Smooth muscle cell (in vitro differentiated cells): Measurements from ENCODE around the gene UBE2R2. TPM values are rescaled to one million over a fixed set of nuclear protein-coding genes. Genes with fewer than 3 reads are reported as not detected.
A peak's percentile ranks its signal among the peaks of the same experiment; 100 is the strongest.

ENCODE experiments used
- DNase-seq: peaks from one replicate; lab custom pipeline; 2025; ENCODE audit not compliant: unreplicated experiment; lab: John Stamatoyannopoulos, UW
- H2AFZ ChIP-seq: fragments of 200-600 bp; sonication (generic); 2 replicates; pipeline ENCODE4 v1.6.0; 2016; ENCODE audit warnings: antibody characterized with exemption, low read depth, mild to moderate bottlenecking
- H3F3A ChIP-seq: fragments of 200-600 bp; sonication (generic); 2 replicates; pipeline ENCODE4 v1.6.0; 2017; ENCODE audit warnings: antibody characterized with exemption, low read depth
- H3K27ac ChIP-seq: fragments of 200-600 bp; sonication (generic); 2 replicates; pipeline ENCODE4 v1.5.1; 2016; ENCODE audit warnings: low read depth, mild to moderate bottlenecking
- H3K27me3 ChIP-seq: fragments of 200-600 bp; sonication (generic); 2 replicates; pipeline ENCODE4 v1.6.1; 2016; ENCODE audit warnings: low read depth, mild to moderate bottlenecking
- H3K36me3 ChIP-seq: fragments of 200-600 bp; sonication (generic); 2 replicates; pipeline ENCODE4 v1.5.1; 2016; ENCODE audit warnings: low read depth
- H3K4me1 ChIP-seq: fragments of 200-600 bp; sonication (generic); 2 replicates; pipeline ENCODE4 v1.5.1; 2016; ENCODE audit warnings: low read depth
- H3K4me2 ChIP-seq: fragments of 200-600 bp; sonication (generic); 2 replicates; pipeline ENCODE4 v1.6.0; 2016; ENCODE audit warnings: mild to moderate bottlenecking
- H3K4me3 ChIP-seq: fragments of 200-600 bp; sonication (generic); 2 replicates; pipeline ENCODE4 v1.5.1; 2016; ENCODE audit warnings: mild to moderate bottlenecking
- H3K79me2 ChIP-seq: fragments of 200-600 bp; sonication (generic); 2 replicates; pipeline ENCODE4 v1.6.0; 2016; ENCODE audit warnings: low read depth, mild to moderate bottlenecking
- H3K9ac ChIP-seq: fragments of 200-600 bp; sonication (generic); 2 replicates; pipeline ENCODE4 v1.6.0; 2016; ENCODE audit warnings: low read depth
- H3K9me3 ChIP-seq: fragments of 200-600 bp; sonication (generic); replicated peaks from 2 replicates; pipeline ENCODE4 v1.5.1; 2016; ENCODE audit warnings: low read depth
- H4K20me1 ChIP-seq: fragments of 200-600 bp; sonication (generic); 2 replicates; pipeline ENCODE4 v1.6.0; 2016; ENCODE audit warnings: low read depth
- WGBS: methylation state at CpG from one replicate; pipeline ENCODE4 v1.1.7; 2016; ENCODE audit warnings: low lambda C conversion rate; 5-methylcytosine and 5-hydroxymethylcytosine counted together
- polyA plus RNA-seq: library from polyadenylated mRNA; unstranded; fragments of >200 nt; fragmentation: Nextera tagmentation; extraction: Ambion mirVana; gene quantifications from 2 replicates; pipeline ENCODE4 v1.2.1, GENCODE V29; 2016
- total RNA-seq: library from RNA; depleted of rRNA; stranded (reverse); fragments of >200 nt; gene quantifications from 2 replicates; pipeline ENCODE4 v1.2.3, GENCODE V29; 2014
- TF ChIP-seq, protein P1 (sequence below): fragments of 200-600 bp; sonication (generic); IDR thresholded peaks from 2 replicates; pipeline ENCODE4 v1.5.1; 2017; ENCODE audit warnings: borderline replicate concordance, mild to moderate bottlenecking, antibody characterized with exemption; ENCODE audit not compliant: insufficient read depth, poor library complexity, severe bottlenecking

The UBE2R2 gene
- total and polyA plus RNA-seq, 2 experiments from 2014 or later, result 43.2 to 43.5 TPM

DNA sequence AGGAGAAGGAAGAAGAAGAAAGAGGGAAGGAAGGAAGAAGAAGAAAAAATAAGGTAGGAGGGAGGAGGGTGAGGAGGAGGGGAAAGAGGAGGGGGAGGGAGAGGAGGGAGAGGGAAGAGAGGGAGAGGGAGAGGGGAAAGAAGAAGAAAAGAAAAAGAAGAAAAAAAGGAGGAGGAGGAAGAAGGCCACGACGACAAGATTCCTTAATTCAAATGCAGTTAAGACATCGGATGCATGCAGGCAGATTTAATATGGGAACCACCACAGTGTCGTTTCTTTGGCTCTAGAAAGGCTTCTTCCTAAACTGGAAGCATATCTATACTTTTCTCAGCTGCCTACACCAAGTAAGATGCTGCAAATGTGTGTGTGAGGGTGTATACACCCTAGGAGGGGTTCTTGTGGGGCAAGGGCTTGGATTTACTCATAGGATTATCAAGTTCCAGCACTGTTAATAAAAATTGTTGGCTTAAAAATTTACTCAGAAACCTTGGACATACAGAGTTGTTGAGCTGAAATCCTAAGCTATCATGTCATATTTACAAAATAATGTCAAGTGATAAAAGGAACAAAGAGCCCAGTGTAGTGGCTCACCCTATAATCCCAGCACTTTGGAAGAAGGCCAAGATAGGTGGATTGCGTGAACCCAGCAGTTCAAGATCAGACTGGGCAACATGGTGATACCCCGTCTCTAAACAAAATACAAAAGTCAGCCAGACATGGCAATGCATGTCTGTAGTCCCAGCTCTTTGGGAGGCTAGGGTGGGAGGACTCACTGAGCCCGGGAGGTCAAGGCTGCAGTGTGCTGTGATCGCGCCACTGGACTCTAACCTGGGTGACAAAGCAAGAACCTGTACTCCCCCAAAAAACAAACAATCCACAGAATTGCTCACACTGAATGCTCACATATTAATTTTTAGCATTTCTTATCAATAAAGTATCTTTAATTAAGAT is 123.2 kb downstream of the UBE2R2 start:
- Histone ChIP-seq H3K9me3 (no peaks in the 10 kb centered on the region), H3K36me3 (no peaks in the 10 kb centered on the region), H4K20me1 (peaks cover 7% of the 10 kb centered on the region), H3K9ac (no peak overlapping the region), H3K4me3 (no peak overlapping the region), H3K27me3 (no peaks in the 10 kb centered on the region), H3K4me1 (no peaks in the 10 kb centered on the region), H2AFZ (no peak overlapping the region), H3K4me2 (no peak overlapping the region), H3F3A (peaks cover 12% of the 10 kb centered on the region), H3K79me2 (peaks cover 8% of the 10 kb centered on the region), H3K27ac (no peak overlapping the region)
- 89% methylated on average over 9 of the region's 9 CpGs for WGBS
- TF ChIP-seq, protein P1, sequence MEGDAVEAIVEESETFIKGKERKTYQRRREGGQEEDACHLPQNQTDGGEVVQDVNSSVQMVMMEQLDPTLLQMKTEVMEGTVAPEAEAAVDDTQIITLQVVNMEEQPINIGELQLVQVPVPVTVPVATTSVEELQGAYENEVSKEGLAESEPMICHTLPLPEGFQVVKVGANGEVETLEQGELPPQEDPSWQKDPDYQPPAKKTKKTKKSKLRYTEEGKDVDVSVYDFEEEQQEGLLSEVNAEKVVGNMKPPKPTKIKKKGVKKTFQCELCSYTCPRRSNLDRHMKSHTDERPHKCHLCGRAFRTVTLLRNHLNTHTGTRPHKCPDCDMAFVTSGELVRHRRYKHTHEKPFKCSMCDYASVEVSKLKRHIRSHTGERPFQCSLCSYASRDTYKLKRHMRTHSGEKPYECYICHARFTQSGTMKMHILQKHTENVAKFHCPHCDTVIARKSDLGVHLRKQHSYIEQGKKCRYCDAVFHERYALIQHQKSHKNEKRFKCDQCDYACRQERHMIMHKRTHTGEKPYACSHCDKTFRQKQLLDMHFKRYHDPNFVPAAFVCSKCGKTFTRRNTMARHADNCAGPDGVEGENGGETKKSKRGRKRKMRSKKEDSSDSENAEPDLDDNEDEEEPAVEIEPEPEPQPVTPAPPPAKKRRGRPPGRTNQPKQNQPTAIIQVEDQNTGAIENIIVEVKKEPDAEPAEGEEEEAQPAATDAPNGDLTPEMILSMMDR, result no peak
- DNase-seq, result no peak

DNA sequence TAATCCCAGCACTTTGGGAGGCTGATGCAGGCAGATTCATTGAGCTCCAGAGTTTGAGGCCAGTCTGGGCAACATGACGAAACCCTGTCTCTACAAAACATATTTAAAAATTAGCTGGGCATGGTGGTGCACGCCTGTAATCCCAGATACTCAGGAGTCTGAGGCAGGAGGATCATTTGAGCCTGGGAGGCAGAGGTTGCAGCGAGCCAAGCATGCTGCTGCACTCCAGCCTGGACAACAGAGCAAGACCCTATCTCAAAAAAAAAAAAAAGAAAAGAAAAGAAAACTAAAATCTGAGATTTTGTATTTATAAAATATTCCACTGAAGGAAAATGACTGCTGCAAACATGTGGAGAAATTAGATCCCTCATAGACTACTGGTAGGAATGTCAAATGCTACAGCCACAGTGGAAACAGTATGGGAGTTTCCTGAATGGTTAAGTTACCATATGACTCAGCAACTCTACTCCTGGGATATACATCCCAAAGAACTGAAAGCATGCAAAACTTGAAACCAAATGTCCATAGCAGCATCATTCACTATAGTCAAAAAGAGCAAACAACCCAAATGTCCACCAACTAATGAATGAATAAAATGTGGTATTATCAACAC is 125.6 kb downstream of the UBE2R2 start:
- TF ChIP-seq, protein P1, result peak; percentile 53
- peak overlapping the region; percentile 56 for H3K27ac ChIP-seq
- H3K4me3 ChIP-seq, result no peak overlapping the region
- H3K4me1 ChIP-seq, result no peaks in the 10 kb centered on the region
- no peak overlapping the region for H2AFZ ChIP-seq
- peaks cover 6% of the 10 kb centered on the region for H4K20me1 ChIP-seq
- whole genome bisulfite sequencing, result 95% methylated on average over 3 of the region's 3 CpGs
- H3K9me3 ChIP-seq, result no peaks in the 10 kb centered on the region
- H3K9ac ChIP-seq, result no peak overlapping the region
- no peak overlapping the region for H3K4me2 ChIP-seq
- no peaks in the 10 kb centered on the region for H3K79me2 ChIP-seq
- no peaks in the 10 kb centered on the region for H3K27me3 ChIP-seq
- no peaks in the 10 kb centered on the region for H3K36me3 ChIP-seq
- peaks cover 21% of the 10 kb centered on the region for H3F3A ChIP-seq
- no peak for DNase-seq

DNA sequence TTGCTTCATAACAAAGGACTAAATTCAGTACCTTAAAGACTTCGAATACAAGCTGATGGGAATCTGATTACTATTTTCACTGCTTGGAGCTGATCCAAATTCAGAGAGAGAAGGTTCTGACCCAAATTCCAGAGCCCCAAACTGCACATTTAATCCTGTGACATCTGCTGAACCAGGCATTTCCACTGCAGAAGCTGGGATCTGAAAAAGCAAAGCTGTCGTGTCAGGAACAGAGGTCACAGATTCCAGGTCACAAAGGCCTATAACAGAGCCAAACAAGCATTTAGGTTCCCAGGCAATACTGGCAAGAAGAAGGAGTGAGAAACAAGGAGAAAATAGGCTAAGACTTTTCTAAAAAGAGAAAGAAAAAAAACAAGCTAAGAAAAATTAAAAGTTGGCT is 126.4 kb downstream of the UBE2R2 start:
- H3K4me3 ChIP-seq, result no peak overlapping the region
- WGBS, result 88% methylated on average over 2 of the region's 2 CpGs
- TF ChIP-seq, protein P1, result no peak
- H3K36me3 ChIP-seq, result no peaks in the 10 kb centered on the region
- no peaks in the 10 kb centered on the region for H3K4me1 ChIP-seq
- no peaks in the 10 kb centered on the region for H3K9me3 ChIP-seq
- H3K27ac ChIP-seq, result peak overlapping the region; percentile 56
- no peak overlapping the region for H3K4me2 ChIP-seq
- H3F3A ChIP-seq, result peaks cover 27% of the 10 kb centered on the region
- H2AFZ ChIP-seq, result no peak overlapping the region
- no peak for DNase-seq
- H4K20me1 ChIP-seq, result peaks cover 9% of the 10 kb centered on the region
- no peaks in the 10 kb centered on the region for H3K79me2 ChIP-seq
- no peak overlapping the region for H3K9ac ChIP-seq
- H3K27me3 ChIP-seq, result no peaks in the 10 kb centered on the region
